ENCODE data around the gene PANK1. TPM values are rescaled to one million over a fixed set of nuclear protein-coding genes. Genes with fewer than 3 reads are reported as not detected.
A peak's percentile ranks its signal among the peaks of the same experiment; 100 is the strongest.
"Not testable (repeated sequence)": the region's sequence is repeated elsewhere in the genome, so short reads cannot be mapped to it uniquely, and the experiment has no call there.

The PANK1 gene
- total RNA-seq, 2 donors from 2014 or later: 1.6 to 5.3 TPM

GRCh38 chr10:89549510-89549909 is 95.5 kb downstream of the PANK1 start:
- Mint-ChIP-seq H3K4me3 (no peak overlapping the region), H3K27ac (no peak overlapping the region), H3K36me3 (ENCODE audit: insufficient read depth in 2 of 2) (peaks cover 0 to 1% of the 10 kb centered on the region in 2 donors), H3K4me1 (ENCODE audit: low read depth) (no peaks in the 10 kb centered on the region), H3K9me3 (peaks cover 0 to 3% of the 10 kb centered on the region in 2 donors), H3K27me3 (ENCODE audit: low read depth) (peaks cover 8% of the 10 kb centered on the region)
- ATAC-seq (replicated peaks in 1 of 2) (no peak), DNase-seq (no peak)

GRCh38 chr10:89548673-89549072 is 96.4 kb downstream of the PANK1 start:
- DNase-seq (no peak), ATAC-seq (replicated peaks in 1 of 2) (no peak)
- Mint-ChIP-seq H3K4me3 (no peak overlapping the region), H3K27ac (no peak overlapping the region), H3K36me3 (ENCODE audit: insufficient read depth in 2 of 2) (peaks cover 0 to 1% of the 10 kb centered on the region in 2 donors), H3K4me1 (ENCODE audit: low read depth) (no peaks in the 10 kb centered on the region), H3K9me3 (peaks cover 0 to 3% of the 10 kb centered on the region in 2 donors), H3K27me3 (ENCODE audit: low read depth) (peaks cover 8% of the 10 kb centered on the region)

GRCh38 chr10:89547853-89548513 is 97.1 kb downstream of the PANK1 start:
- H3K36me3 Mint-ChIP-seq (ENCODE audit: insufficient read depth in 2 of 2): peaks cover 0 to 1% of the 10 kb centered on the region in 2 donors

GRCh38 chr10:89546651-89547050 is 98.4 kb downstream of the PANK1 start:
- not testable (repeated sequence) for H3K9me3 Mint-ChIP-seq; H3K4me1 Mint-ChIP-seq (ENCODE audit: low read depth); H3K4me3 Mint-ChIP-seq; ATAC-seq (replicated peaks in 1 of 2); H3K27ac Mint-ChIP-seq; DNase-seq; H3K36me3 Mint-ChIP-seq (ENCODE audit: insufficient read depth in 2 of 2)
- H3K27me3 Mint-ChIP-seq (ENCODE audit: low read depth): peaks cover 17% of the 10 kb centered on the region

More at GRCh38 chr10:89547853-89548513, 97.1 kb downstream of the PANK1 start:
- ATAC-seq (replicated peaks in 1 of 2): no peak
- peaks cover 0 to 3% of the 10 kb centered on the region in 2 donors for H3K9me3 Mint-ChIP-seq
- no peak for DNase-seq
- no peak overlapping the region for H3K4me3 Mint-ChIP-seq
- H3K4me1 Mint-ChIP-seq (ENCODE audit: low read depth): no peaks in the 10 kb centered on the region
- H3K27ac Mint-ChIP-seq: no peak overlapping the region
- peaks cover 9% of the 10 kb centered on the region for H3K27me3 Mint-ChIP-seq (ENCODE audit: low read depth)

GRCh38 chr10:89543841-89544240 is 101.2 kb downstream of the PANK1 start:
- H3K4me3 Mint-ChIP-seq: no peak overlapping the region
- no peaks in the 10 kb centered on the region for H3K4me1 Mint-ChIP-seq (ENCODE audit: low read depth)
- H3K27me3 Mint-ChIP-seq (ENCODE audit: low read depth): peaks cover 29% of the 10 kb centered on the region
- peaks cover 0 to 1% of the 10 kb centered on the region in 2 donors for H3K36me3 Mint-ChIP-seq (ENCODE audit: insufficient read depth in 2 of 2)
- DNase-seq (no peak), ATAC-seq (replicated peaks in 1 of 2) (no peak)
- H3K9me3 Mint-ChIP-seq: peaks cover 0 to 3% of the 10 kb centered on the region in 2 donors
- no peak overlapping the region for H3K27ac Mint-ChIP-seq

- no peaks in the 10 kb centered on the region for H3K9me3 Mint-ChIP-seq
These were observed 104.6 kb downstream of the PANK1 start for GRCh38 chr10:89540420-89540949.

GRCh38 chr10:89537364-89537763 is 107.7 kb downstream of the PANK1 start:
- DNase-seq: no peak
- no peak overlapping the region for H3K27ac Mint-ChIP-seq
- peaks cover 75% of the 10 kb centered on the region for H3K27me3 Mint-ChIP-seq (ENCODE audit: low read depth)
- ATAC-seq (replicated peaks in 1 of 2): no peak
- H3K9me3 Mint-ChIP-seq: no peaks in the 10 kb centered on the region
- H3K4me1 Mint-ChIP-seq (ENCODE audit: low read depth): peaks cover 17% of the 10 kb centered on the region
- H3K4me3 Mint-ChIP-seq: no peak overlapping the region
- no peaks in the 10 kb centered on the region for H3K36me3 Mint-ChIP-seq (ENCODE audit: insufficient read depth in 2 of 2)

More at GRCh38 chr10:89540420-89540949, 104.6 kb downstream of the PANK1 start:
- DNase-seq: no peak
- peaks cover 5% of the 10 kb centered on the region for H3K4me1 Mint-ChIP-seq (ENCODE audit: low read depth)
- peaks cover 54% of the 10 kb centered on the region for H3K27me3 Mint-ChIP-seq (ENCODE audit: low read depth)
- no peak overlapping the region for H3K4me3 Mint-ChIP-seq
- no peak for ATAC-seq (replicated peaks in 1 of 2)
- H3K27ac Mint-ChIP-seq: no peak overlapping the region
- no peaks in the 10 kb centered on the region for H3K36me3 Mint-ChIP-seq (ENCODE audit: insufficient read depth in 2 of 2)

- Mint-ChIP-seq H3K27me3 (ENCODE audit: low read depth) (peaks cover 85% of the 10 kb centered on the region), H3K27ac (no peak overlapping the region)
- no peak for ATAC-seq (replicated peaks in 1 of 2)
These were observed 109.1 kb downstream of the PANK1 start for GRCh38 chr10:89536013-89536354.

GRCh38 chr10:89535171-89536012 is 109.7 kb downstream of the PANK1 start, which contains the start of gene SLC16A12:
SLC16A12 (minus strand) TSS chr10:89535594; CDS start chr10:89462578, 73,016 bp downstream.
- Mint-ChIP-seq H3K27ac (no peak within 1 kb of the TSS), H3K4me3 (peak within 1 kb of the TSS; percentile 54 to 74), H3K9me3 (no peaks in the 10 kb centered on the region), H3K4me1 (ENCODE audit: low read depth) (peaks cover 17% of the 10 kb centered on the region), H3K36me3 (ENCODE audit: insufficient read depth in 2 of 2) (no peaks in the 10 kb centered on the region), H3K27me3 (ENCODE audit: low read depth) (peaks cover 87% of the 10 kb centered on the region)
- peak in 1 of 2 donors; percentile 1 for DNase-seq
- ATAC-seq (replicated peaks in 1 of 2): peak; percentile 41 to 47

More at GRCh38 chr10:89536013-89536354, 109.1 kb downstream of the PANK1 start:
- peaks cover 17% of the 10 kb centered on the region for H3K4me1 Mint-ChIP-seq (ENCODE audit: low read depth)
- no peak for DNase-seq
- H3K9me3 Mint-ChIP-seq: no peaks in the 10 kb centered on the region
- no peaks in the 10 kb centered on the region for H3K36me3 Mint-ChIP-seq (ENCODE audit: insufficient read depth in 2 of 2)
- peak overlapping the region; percentile 14 to 42 for H3K4me3 Mint-ChIP-seq

GRCh38 chr10:89534826-89535166 is 110.2 kb downstream of the PANK1 start:
- ATAC-seq (replicated peaks in 1 of 2) (no peak), DNase-seq (no peak)
- Mint-ChIP-seq H3K9me3 (no peaks in the 10 kb centered on the region), H3K36me3 (ENCODE audit: insufficient read depth in 2 of 2) (no peaks in the 10 kb centered on the region), H3K27me3 (ENCODE audit: low read depth) (peaks cover 81% of the 10 kb centered on the region), H3K27ac (no peak overlapping the region), H3K4me3 (peak overlapping the region; percentile 54 to 74), H3K4me1 (ENCODE audit: low read depth) (peaks cover 17% of the 10 kb centered on the region)

Other genes starting within 250 kb of the PANK1 start
- 10 to 100 TPM in 1 of 2 donors, 1 to 10 TPM in 1; 6.6 to 10.2 TPM for gene IFIT5, start 230.7 kb downstream of the PANK1 start, total RNA-seq
- gene SLC16A12, start 109.6 kb downstream of the PANK1 start, total RNA-seq: not detected
- gene KIF20B, start 56.3 kb upstream of the PANK1 start, total RNA-seq: 10 to 100 TPM; 54.0 to 58.4 TPM